GM13977 (cell line): ENCODE data around the gene CALHM3.

Source experiments
- DNase-seq: peaks from one replicate; pipeline ENCODE4 v3.0.0; 2012; ENCODE audit warnings: low spot score
- in situ Hi-C: fragments of 300-500 bp; cut with MboI; formaldehyde crosslinking; loops from one replicate; pipeline ENCODE4 v1.12.0; 2022; ENCODE audit warnings: low sequenced_read_pairs, low pct_unique_long_range_greater_than_20kb, mixed read lengths, inconsistent platforms; ENCODE audit not compliant: unreplicated experiment
- TF ChIP-seq, protein P1 (sequence below): IDR thresholded peaks from 2 replicates; pipeline ENCODE4 v1.5.1; 2012; ENCODE audit warnings: mild to moderate bottlenecking, control low read depth; ENCODE audit not compliant: insufficient read depth; ENCODE audit errors: extremely low read depth, missing control alignments

CALHM3 gene

DNA sequence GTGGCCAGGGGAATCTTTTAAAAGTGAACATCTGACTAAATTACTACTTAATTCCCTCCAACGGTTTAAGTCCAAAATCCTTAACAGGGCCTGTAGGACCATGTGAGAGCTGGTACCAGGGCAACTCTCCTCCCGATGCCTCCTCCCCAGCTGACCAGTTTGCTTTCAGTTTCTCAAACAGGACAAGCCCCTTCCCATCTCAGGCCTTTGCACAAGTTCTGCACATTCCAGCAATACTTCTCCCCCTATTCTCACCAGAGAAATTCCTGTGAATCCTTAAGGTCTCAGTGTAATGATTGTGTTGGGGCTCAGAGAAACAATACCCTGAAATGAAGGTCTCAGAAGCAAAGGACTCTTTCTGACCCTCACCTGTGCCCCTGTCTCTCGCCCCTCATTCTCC lies 12.3 kb downstream of the CALHM3 start:
- TF ChIP-seq, protein P1, sequence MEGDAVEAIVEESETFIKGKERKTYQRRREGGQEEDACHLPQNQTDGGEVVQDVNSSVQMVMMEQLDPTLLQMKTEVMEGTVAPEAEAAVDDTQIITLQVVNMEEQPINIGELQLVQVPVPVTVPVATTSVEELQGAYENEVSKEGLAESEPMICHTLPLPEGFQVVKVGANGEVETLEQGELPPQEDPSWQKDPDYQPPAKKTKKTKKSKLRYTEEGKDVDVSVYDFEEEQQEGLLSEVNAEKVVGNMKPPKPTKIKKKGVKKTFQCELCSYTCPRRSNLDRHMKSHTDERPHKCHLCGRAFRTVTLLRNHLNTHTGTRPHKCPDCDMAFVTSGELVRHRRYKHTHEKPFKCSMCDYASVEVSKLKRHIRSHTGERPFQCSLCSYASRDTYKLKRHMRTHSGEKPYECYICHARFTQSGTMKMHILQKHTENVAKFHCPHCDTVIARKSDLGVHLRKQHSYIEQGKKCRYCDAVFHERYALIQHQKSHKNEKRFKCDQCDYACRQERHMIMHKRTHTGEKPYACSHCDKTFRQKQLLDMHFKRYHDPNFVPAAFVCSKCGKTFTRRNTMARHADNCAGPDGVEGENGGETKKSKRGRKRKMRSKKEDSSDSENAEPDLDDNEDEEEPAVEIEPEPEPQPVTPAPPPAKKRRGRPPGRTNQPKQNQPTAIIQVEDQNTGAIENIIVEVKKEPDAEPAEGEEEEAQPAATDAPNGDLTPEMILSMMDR = no peak
- in situ Hi-C loops = no loop called here

DNA sequence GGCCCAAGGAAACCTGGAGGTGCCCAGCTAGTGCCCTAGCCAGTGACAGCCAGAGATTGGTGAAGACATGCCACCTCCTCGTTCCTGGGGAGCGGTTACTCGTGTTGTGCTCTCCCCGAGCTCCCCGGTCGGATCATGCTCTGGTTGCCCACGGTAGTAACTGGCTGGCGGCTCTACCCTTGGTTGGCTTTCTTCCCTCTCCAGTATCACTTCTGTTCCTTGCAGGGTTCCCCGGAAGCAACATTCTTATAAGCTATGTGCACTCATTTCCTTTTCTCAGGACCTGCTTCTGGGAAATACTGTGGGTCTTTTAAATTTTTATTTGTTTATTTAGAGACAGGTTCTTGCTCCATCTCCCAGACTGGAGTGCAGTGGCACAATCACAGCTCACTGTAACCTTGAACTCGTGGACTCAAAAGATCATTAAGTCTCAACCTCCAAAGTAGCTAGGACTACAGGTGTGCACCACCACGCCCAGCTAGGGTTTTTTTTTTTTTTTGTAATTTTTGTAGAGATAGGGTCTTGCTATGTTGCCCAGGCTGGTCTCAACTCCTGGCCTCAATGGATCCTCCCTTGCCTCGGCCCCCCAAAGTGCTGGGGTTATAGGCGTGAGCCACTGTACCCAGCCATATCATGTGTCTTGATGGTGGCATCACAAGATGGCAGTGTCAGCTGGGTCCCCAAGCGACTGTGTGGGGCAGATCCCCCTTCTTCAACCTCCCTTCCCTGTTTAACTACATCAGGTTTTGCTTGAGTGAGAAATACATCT lies 13.4 kb downstream of the CALHM3 start:
- in situ Hi-C loops = no loop called here
- no peak for DNase-seq
- TF ChIP-seq, protein P1 = no peak

More for the DNA sequence above, 12.3 kb downstream of the CALHM3 start:
- no peak for DNase-seq

DNA sequence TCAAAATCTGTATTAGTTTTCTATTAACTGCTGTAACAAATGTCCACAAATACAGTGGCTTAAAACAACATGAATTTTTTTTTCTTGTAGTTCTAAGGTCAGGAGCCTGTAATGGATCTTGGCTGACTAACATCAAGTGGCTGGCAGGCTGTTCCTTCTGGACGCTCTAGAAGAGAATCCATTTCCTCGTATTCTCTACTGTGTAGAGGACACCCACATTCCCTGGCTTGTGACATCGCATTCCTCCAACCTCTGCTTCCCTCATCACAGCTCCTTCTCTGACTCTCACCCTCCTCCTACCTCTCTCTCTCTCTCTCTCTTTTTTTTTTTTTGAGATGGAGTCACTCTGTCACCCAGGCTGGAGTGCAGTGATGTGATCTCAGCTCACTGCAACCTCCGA lies 15.5 kb downstream of the CALHM3 start:
- TF ChIP-seq, protein P1 = no peak

DNA sequence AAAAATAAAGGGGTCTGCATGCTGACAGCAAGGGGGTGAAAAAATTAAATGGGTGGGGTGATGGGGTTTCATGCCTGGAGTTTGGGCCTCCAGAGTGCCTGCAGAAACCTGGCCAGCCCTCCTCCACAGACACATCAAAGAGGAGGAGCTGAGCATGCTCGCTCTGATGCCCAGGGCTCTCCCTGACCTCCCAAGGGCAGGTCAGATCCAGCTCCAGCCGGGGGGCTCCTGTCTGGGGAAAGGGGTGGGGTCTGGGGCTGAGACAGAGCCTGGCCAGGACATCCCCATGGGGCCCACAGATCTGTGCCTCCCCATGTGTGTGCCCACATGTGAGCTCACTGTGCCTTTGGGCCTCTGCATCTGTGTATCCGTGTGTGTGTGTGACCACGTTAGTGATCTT lies 19.4 kb downstream of the CALHM3 start:
- TF ChIP-seq, protein P1 = no peak
- in situ Hi-C loops = no loop called here

More for the DNA sequence above, 15.5 kb downstream of the CALHM3 start:
- in situ Hi-C loops = no loop called here
- no peak for DNase-seq

DNA sequence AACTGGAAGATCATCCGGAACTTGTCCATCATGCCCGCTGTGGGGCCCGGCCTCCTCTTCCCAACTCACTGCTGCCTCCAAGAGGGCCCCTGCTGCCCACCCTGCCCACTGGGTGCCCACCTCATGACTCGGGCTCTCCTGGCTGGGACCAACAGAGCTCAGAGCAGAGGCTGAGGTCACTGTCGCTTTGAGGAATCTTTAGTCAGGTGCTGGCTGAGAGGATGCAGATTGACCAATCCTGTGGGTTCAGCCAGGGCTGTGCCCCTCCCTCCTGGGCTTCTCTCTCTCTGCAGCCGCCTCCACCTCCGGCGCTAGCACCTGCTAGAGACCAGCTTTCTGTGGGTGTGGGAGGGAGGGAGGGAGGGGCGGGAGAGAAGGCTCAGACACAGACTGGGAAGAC lies 20.3 kb downstream of the CALHM3 start, which contains the start of gene CALHM1:
Gene CALHM1 (minus strand): TSS at position 181 of the 400 bp plus-strand sequence. CDS start 149 bp downstream, at position 32.
- peak; percentile 89 for DNase-seq
- TF ChIP-seq, protein P1 = no peak
- in situ Hi-C loops = no loop called here

More for the DNA sequence above, 19.4 kb downstream of the CALHM3 start:
- no peak for DNase-seq

DNA sequence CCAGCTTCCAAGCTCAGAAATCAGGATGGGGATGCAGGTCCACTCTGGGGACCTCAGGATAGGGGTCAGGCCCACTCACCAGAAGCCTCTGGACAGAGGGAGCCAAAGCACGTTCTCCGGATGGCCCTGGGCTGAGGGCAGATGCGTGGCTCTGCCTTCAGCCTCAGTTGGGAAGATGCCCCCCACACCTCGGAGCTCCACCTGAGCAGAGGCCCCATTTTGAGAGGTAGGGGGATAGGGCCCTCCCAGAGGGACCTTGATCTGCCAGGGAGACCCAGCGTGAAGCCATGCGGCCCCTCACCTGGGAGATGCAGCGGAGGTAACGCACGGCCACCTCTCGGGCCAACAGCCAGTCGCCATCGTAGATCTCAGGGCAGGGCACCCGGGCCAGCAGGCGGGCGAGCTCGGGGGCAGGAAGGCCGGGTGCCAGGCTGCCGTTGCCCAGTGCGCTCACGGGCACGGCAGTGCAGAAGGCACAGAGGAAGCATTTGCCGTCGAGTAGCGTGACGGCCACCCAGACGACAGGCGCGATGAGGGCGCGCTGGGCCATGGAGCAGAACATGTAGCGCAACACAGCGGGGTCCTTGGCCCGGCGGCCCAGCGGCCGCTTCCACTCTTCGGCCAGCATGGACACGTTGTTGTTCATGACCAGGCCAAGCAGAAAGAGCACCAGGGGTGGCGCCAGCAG lies 21.0 kb downstream of the CALHM3 start:
- in situ Hi-C loops = no loop called here
- DNase-seq = no peak
- TF ChIP-seq, protein P1 = no peak
